HG03066 (cell line): ENCODE data around the gene SFT2D3.

Source experiments
- ATAC-seq: cut with Tn5 transposase; IDR thresholded peaks from one replicate; pipeline ENCODE4 v1.9.1; 2021; ENCODE audit warnings: low read depth; ENCODE audit not compliant: unreplicated experiment

The SFT2D3 gene

DNA sequence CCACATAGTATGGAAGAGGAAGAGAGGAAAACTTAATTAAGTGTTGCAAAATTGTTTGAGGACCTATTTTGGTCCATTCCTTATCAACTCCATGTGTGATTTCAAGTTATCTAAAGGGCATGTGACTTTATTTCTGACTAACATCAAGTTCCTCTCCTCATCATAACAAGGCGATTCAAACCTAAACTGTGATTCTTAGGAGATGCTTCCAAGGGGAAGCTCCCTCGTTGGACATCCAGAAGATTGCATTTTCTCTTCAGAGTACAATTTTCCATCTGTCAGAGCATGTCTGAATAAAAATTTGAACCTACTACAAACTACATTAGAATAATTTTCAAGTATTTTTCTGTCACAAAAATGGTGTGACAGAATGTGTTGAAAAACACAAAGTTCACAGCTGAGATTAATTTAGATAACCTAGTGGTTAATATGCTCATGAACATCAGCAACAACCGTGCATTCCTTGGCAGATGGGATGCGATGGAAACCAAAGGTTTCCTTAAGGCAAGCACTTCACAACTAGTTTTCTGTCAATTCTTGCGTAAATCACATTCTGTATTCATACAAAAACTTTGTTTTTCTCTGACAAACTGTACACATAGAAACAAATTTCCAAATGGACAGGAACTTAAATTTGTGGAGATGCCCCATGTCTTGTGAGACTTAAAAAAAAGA lies 4.2 kb downstream of the SFT2D3 start:
- no peak for ATAC-seq

DNA sequence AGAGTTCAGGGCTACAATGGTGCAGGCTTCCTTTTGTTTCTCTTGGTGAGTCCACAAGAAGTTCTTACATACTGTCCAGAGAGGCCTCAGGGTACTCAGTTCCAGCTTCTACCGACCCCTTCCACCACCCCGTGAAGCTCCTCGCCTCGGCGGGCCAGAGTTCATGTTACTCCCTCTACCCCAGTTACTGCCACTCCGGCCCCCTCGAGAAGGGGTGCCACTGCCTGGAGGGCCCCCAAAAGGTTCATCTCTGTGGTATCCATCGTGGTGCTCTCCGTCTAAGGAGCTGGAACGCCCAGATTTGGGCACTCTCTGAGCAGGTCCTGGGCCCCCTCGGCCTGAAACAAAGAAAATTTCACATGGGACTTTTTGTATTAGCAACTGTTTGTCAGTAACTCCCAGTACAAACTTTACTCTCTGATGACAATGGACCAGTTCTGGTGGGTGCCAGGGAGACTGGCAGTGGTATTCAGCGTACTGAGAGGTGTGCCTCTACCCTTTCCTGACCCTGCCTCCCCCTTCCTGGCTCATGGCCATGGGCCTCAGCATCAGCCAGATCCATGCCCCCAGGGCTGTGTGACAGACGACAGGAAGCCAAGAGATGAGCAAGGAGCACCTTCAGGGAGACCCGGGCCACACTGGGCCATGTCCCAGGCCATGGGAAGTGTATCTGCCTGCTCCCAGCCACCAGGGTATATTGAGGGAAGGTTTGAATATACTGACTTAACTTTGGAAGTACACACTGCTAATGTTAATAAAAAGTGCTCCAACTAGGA lies 5.1 kb downstream of the SFT2D3 start:
- no peak for ATAC-seq

DNA sequence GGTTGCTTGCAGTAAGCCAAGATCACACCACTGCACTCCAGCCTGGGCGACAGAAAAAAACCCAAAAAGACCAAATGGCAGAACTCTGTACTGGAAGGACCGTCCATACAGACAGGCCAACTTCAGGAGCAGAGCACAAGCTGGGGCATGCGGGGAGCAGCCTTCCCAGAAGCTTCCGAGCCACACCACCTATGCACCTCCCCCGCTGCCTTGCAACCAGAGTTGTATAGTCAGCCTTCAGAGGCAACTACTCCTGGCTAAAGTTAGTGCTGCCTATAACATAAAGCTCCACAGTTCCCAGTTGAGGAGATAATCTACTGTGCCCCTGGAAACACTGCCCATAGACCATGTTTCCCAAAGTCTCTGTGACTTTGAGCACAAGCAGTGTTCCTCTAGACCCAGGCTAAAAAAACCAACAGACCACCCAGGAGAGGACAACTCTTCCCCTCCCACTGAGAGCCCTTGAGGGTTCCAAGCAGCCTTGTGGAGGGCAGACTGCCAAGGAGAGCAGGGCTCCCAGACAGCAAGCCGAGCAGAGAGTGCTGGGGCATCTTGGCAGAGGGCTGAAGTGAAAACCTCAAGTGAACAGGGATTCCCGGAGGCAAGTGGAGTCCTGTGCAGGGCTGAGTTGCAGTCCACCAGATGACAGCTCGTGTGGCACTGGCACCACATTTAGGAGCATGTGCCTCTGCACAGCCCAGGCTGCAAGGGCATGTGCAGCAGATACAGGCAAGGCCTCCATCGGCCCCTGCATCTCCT lies 6.8 kb downstream of the SFT2D3 start:
- no peak for ATAC-seq

DNA sequence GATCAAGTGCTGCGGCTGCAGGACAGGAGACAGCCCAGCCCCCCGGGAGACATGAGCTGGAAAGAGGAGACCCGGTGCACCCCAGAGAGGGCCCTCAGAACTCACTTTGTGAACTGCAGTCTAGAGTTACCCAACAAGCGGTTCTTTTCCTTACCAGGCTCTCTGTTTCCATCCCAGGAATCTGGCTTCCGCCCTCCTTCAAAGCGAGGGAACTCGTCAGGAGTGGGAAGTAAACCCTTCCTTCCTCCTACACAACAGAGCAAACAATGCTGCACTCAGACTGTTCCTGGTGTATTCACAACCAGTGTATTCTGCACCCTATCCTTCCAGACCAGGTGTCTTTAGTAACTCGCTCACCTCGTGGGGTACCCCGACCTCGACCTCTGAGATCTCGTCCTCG lies 8.0 kb downstream of the SFT2D3 start:
- ATAC-seq, result no peak

DNA sequence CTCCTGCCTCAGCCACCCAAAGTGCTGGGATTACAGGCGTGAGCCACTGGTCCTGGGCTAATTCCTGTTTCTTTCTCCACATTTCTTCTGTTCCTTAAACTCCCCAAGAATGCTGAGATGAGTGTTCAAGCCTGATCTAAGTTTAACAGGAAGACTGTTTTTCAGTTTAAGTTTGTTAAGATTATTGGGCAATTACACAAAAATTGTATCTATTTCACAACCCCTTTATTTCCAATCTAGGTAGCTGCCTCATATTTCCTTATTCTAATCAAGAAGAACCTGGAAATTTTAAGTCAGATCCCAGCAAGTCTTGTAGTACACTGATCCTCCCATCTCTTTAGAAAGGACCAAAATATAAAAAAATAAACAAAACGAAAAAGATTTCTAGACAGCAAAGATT lies 11.7 kb downstream of the SFT2D3 start:
- ATAC-seq, result no peak

DNA sequence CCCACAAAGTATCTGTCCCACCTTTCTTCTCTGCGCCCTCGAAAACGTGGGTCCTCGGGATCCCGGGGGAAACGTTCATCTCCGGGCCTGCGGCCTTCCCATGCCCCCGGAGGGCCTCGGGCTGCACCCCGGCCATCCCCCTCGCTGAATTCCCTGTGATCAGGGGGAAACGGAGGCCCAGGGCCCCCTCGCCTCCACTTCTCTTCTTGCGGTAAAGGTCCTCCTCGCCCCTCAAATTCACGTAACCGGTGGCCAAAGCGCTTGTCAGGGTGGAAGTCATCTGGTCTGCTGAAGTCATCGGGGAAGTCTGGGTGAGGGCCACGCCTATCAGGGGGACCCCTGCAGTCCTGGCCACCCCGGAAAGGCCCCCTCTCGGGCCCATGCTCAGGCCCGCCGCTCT lies 12.3 kb downstream of the SFT2D3 start:
- no peak for ATAC-seq

DNA sequence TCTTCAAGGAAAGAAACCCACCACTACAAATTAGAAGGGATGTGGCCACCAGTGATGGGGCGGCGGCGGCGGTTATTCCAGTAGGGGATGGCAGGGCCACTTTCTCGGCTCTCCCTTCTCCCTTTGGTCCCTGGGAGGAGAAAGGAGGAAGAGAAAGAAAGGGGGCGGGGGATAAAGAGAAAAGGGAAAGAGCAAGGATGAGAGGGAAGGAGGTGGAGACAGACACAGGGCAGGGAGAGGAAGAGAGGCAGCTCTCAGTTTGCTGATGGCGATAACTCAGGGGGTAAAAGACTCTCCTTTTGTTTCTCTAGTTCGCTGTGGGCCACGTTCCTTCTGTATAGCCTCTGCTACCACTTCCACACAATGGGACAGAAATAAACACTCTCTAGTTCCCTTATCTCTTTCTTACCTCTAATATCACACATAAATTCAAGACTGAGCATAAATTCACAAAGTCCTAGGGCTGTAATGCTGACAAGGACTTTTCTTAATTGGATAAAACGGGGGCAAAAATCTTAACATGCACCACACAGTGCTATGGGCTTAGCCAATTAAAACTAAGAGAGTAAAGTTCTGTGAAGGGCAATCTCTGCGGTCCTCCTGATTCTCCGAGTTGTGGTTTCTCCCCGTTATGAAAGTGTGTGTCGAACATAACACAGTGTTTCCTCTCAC lies 14.6 kb downstream of the SFT2D3 start:
- no peak for ATAC-seq

DNA sequence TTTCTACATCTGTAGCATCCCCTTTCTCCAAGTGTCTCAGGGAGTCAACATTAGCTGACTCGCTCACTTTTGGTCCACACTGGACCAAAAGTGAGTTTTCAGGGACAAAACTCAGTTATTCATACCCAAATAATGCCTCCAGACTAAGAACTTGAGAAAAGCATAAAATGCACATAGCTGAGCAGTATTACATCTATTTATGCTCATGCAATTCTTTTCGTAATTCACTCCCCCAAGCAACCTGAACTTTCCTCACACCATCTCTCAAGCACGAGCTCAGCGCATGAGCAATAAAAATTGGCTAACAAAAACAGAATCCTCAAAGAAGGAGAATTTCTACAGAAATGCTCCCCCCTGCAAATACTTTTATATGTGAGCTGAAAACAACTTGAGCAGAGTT lies 17.0 kb downstream of the SFT2D3 start:
- no peak for ATAC-seq

DNA sequence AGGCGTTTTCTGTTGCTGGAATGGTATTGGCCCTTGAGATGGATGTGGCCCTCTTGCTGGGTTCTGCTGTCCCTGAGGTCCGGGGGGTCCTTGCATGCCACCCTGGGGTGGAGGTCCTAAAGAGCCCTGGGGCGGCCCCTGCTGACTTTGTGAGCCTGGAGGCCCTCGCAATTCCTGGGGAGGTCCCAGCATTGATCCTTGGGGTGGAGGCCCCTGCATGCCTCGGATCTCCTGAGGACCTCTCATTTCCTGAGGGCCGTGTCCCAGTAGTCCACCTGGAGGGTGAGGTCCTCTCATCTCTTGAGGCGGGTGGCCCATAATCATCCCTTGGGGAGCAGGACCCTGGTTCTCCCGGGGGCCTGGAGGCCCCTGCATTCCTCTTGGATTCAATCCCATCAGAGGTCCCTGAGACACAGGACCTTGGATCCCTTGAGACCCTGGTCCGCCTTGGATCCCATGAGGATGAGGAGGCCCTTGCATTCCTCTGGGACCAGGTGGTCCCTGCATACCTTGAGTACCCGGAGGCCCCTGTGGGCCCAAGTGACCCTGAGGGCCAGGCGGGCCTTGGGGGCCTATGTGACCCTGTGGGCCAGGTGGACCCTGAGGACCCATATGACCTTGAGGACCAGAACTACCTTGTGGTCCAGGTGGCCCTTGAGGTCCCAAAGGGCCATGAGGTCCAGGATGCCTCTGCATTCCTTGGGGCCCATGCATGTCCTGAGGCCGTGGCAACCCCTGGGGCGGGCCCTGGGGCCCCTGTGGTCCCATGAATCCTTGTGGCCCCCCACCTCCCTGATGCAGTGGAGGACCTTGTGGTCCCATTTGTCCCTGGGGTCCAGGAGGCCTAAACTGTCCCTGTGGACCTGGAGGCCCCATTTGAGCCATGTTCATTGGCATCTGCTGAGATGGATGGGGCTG lies 18.3 kb downstream of the SFT2D3 start:
- ATAC-seq, result no peak

DNA sequence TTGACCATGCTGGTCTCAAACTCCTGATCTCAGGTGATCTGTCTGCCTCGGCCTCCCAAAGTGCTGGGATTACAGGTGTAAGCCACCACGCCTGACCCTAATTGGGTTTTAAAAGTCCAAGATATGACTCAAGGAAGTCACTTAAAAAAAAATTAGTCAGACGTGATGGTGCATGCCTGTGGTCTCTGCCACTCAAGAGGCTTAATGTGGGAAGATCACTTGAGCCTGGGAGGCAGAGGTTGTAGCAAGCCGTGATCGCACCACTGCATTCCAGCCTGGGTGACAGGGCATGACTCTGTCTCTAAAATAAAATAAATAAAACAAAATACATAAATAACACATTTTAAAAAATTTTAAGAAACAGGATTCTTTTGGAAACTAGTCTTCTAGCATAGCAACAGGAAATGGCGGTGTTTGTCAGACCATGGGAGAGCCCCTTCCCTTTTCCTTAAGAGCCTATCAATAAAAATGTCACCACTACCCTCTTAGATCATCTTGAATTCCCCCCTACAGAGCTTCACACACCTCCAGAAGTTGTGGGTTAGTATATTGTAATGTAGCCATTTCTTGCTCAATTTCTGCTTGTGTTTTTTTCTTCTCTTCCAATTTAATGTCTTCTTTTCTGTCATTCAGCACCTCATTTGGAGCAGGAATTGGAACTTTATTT lies 20.1 kb downstream of the SFT2D3 start:
- no peak for ATAC-seq

DNA sequence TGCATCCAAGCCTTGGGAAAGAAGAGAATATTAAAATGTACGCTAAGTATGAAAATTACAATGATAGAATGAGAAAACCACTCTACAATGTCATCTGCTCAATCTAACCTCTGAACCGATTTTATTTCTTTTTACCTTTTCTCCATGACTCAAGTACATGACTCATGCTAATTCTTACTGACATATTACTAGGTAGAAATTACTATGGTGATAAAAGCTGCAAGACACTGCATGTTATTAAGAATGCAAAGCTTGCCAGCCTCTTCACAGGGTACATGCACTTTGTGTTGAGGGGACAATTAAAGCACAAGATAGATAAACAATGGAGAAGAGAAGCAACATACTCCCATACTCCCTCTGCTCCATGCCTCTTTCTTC lies 20.7 kb downstream of the SFT2D3 start:
- no peak for ATAC-seq

DNA sequence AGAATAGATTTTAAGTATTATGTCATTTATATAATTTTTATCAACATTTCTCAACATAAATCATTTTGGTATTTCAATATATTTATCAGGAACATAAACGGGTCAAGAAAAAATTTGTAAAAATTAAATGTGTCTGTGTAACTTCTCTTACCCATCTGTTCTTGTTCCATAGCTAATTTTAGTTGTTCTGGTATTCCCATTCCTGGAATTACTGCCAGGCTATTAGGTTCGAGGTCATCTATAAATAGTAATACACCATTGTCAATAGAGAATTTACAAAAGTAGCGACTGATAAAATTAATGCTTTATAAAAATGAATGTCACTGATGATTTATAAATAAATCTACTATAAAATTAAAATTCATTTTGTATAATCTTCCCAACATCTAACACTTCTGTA lies 21.5 kb downstream of the SFT2D3 start:
- no peak for ATAC-seq

DNA sequence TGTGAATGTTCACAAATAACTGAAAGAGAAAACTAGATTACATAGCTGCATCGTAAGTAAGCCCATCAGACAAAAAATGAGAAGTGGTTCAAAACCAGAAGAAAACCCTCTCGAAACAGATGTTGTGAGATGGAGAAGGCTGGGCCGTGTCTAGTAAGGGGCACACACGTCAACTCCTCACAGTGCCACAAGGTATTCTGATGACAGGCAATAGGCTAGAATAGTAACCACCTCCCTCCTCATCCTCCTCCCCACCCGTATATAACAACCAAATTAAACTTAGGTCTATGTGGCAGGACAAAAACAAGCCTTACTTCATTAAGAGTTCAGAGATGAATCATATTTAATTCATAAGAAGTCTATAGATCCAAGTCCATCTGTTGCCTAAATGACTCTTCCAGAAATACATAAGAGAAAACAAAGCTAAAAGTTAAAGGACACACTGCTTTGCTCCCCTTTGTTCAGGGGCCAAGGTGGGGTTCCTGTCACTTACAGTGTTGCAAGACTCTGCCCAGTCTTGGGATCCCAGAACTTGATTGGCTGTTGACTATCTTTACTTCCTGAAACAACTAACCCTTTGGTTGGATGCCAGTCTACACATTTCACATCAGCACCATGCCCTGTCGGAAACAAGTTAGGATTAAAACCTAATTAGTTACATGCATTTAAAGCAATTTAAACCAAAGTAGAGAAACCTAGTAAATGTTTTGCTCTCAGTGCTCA lies 25.0 kb downstream of the SFT2D3 start:
- no peak for ATAC-seq

DNA sequence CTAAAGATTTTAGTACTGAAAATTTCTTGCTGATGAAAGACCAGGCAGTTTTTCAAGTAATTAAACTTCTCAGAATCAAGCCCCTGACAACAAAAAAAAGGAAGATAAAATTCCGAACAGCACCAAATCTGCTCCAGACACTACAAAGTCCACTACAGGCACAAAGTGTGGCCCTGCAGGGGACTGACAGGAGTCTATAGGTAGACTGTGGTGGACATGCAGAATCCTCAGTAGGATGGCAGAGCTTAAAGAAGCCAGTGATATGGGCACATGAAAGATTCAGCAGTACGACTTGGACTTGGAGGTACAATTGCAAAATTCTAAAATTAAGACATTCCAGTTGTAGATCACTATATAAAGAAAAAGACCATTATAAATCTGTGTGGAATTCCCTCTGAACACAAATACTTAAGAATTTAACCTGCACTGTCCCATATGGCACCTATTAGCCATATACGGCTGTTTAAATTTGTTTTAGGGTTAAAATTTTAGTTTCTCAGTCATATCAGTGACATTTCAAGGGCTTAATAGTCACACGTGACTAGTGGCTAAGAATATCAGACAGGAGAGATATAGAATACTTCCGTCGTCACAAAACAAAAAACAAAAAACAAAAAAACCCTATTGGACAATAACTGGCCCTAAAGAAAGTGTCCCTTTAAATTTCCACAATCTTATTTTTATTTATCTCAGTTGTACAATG lies 32.0 kb downstream of the SFT2D3 start:
- no peak for ATAC-seq

DNA sequence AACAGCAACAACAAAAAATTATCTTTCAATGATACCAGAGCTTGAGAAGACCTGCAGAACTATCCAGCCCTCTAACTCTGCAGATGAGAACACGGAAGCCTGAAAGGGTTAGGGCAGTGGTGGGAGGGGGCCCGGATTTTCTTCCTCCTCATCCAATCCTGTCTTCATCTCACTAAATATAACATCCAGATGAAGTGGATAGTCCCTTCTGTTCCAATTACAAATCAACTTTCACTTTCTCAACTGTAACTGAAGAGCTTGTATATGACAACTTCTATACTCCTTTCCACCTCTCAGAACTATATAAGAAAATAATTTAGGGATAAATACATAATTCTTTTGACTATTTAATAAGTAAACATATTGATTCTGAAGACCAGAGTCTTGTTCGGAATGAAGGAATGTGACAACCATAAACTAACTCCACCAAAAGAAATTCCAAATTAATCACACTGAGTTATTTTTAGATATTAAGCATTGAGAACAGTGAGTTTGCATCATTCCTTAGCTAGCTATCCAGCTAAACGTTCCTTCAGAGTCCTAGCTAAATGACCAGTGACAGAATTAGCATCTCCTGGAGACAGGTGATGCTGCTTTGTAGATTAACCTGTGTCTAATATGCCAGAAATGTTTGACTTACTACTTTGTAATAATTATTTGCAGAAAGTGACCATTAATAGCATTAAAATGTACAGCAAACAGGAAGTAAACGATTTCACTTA lies 32.7 kb downstream of the SFT2D3 start:
- no peak for ATAC-seq

DNA sequence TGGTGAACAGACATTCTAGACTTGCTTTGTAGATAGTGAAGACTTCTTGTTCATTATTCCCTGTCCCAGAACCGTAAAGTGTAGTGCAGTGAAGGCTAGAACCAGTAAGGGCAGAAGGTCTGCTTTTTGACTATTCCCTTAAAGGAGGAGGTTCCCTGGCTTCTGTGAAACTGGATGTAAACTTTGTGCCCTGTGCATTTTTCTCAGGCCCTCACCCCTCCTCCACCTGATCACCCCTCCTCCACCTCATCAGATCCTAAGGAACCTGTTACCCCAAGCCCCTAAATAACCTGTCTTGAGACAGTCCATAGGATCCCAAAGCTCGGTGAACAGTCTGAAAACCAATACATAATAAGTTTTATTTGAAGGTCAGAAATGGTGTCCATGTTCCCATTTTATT lies 33.7 kb downstream of the SFT2D3 start:
- ATAC-seq, result peak; percentile 16

DNA sequence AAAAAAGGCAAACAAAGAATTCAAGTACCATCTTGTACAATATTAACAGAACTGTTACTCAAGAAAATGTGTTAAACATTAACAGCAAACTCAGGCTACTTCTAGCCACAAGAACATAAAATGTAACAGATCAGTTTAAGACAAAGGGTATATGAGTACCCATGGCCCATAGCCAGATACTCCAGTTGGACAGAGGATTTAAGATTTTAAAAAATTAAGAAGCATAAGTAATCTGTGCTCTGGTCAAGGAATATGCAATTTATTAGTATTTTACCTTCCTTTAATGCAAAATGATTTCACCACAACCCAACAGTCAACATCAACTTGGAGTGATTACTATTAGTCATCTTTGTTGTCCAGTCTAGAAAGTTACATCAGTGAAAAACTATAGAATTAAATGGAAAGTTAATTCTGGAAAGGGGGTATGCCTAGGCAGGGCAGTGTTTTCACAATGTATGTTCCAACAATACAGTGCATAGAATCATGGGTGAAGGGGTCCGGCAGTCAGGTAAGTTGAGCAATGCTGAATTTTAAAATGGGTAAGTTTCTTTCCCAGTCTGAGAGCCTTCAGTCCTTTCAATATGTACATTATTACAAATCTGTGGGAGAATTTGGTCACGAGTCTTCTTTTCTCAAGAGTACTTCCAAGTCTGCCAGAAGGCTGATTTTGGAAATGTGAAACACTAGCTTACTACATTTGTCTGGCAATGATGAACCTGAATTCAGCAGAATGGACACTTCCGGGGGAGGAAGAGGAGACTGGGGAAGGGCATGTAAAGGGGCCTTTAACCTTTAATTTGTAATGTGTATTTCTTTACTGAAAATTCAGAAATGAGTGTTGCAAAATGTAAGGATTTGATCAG lies 34.5 kb downstream of the SFT2D3 start:
- peak; percentile 77 for ATAC-seq
